SK-MEL-5 (cell line): ENCODE results near the gene PHOX2A. TPM values are rescaled to one million over a fixed set of nuclear protein-coding genes. Genes with fewer than 3 reads are reported as not detected.

ENCODE experiments used
- DNase-seq: peaks from one replicate; pipeline ENCODE4 v3.0.0-alpha.2; 2016; ENCODE audit warnings: low read depth, low spot score
- in situ Hi-C: cut with HindIII; loops from 2 replicates; pipeline ENCODE4 v1.10.0; 2016; ENCODE audit warnings: low sequenced_read_pairs, high pct_unique_total_duplicates, low pct_unique_long_range_greater_than_20kb
- total RNA-seq: library from RNA; depleted of rRNA; stranded (reverse); fragments of >200 nt; shearing (Covaris generic); gene quantifications from 2 replicates; pipeline ENCODE4 v1.2.3, GENCODE V29; 2014

Gene PHOX2A
- total RNA-seq, 1 experiment from 2014 or later = not detected

GRCh38 chr11:72254299-72254993 lies 10.5 kb upstream of the PHOX2A start:
- in situ Hi-C loops = no loop called here
- no peak for DNase-seq

GRCh38 chr11:72253392-72253791 lies 9.4 kb upstream of the PHOX2A start:
- in situ Hi-C loops = no loop called here

GRCh38 chr11:72251614-72252013 lies 7.6 kb upstream of the PHOX2A start:
- in situ Hi-C loops = no loop called here
- no peak for DNase-seq

More at GRCh38 chr11:72253392-72253791, 9.4 kb upstream of the PHOX2A start:
- DNase-seq = no peak

- no peak for DNase-seq
- in situ Hi-C loops = no loop called here
These were observed 6.9 kb upstream of the PHOX2A start for GRCh38 chr11:72250661-72251464.

- no peak for DNase-seq
- in situ Hi-C loops = no loop called here
These were observed 6.0 kb upstream of the PHOX2A start for GRCh38 chr11:72249961-72250360.

- in situ Hi-C loops = no loop called here
- no peak for DNase-seq
These were observed 3.6 kb upstream of the PHOX2A start for GRCh38 chr11:72247584-72247983.

GRCh38 chr11:72245263-72245816 lies 1.4 kb upstream of the PHOX2A start:
- in situ Hi-C loops = no loop called here
- DNase-seq = no peak

GRCh38 chr11:72244361-72245262 lies 636 bp upstream of the PHOX2A start:
- in situ Hi-C loops = no loop called here
- no peak for DNase-seq

- no peak for DNase-seq
- in situ Hi-C loops = no loop called here
These were observed 560 bp downstream of the PHOX2A start for GRCh38 chr11:72243173-72244059.

GRCh38 chr11:72242141-72242540 lies 1.8 kb downstream of the PHOX2A start:
- in situ Hi-C loops = no loop called here
- DNase-seq = no peak

GRCh38 chr11:72241291-72241781 lies 2.6 kb downstream of the PHOX2A start:
- no peak for DNase-seq
- in situ Hi-C loops = no loop called here

GRCh38 chr11:72240461-72241290 lies 3.3 kb downstream of the PHOX2A start:
- in situ Hi-C loops = no loop called here
- no peak for DNase-seq

- in situ Hi-C loops = no loop called here
These were observed 4.0 kb downstream of the PHOX2A start for GRCh38 chr11:72239849-72240460.

GRCh38 chr11:72239313-72239848 lies 4.6 kb downstream of the PHOX2A start:
- in situ Hi-C loops = no loop called here
- no peak for DNase-seq

More at GRCh38 chr11:72239849-72240460, 4.0 kb downstream of the PHOX2A start:
- DNase-seq = no peak
